GM12865 (cell line): ENCODE results near the gene C14orf132.

Experiments
- DNase-seq: peaks from one replicate; pipeline ENCODE4 v3.0.0; 2010; ENCODE audit warnings: low read depth
- H3K4me3 ChIP-seq: 2 replicates; pipeline ENCODE4 v1.5.1; 2011; ENCODE audit warnings: mild to moderate bottlenecking, low read depth, low read length, control low read depth
- CTCF ChIP-seq: IDR thresholded peaks from 2 replicates; pipeline ENCODE4 v1.5.1; 2011; ENCODE audit warnings: low read length, control low read depth, low read depth, inconsistent platforms; ENCODE audit not compliant: insufficient read depth; ENCODE audit errors: missing control alignments

Gene C14orf132

GRCh38 chr14:96050482-96050881, 11.3 kb downstream of the C14orf132 start:
- no peak for DNase-seq
- TF ChIP-seq CTCF: no peak
- no peak overlapping the region for H3K4me3 ChIP-seq

DNA sequence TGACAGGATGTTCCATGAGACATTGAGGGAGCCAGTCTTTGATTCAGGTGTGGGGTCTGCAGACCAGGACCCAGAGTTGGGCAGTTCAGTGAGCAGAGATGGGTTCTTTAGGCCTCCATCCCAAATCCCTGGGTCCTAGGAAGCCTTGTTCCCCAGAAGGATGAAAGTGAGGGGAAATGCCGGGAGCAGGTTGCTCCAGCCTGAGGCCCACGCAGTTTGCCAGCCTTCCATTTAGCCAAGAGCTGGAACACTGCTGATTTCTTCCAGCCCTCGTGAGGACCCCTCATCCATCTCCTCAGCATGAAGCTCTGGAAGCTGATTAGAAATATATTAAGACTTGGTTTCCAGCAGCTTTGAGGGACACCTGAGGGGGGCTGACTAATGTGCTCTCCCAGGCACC, 12.1 kb downstream of the C14orf132 start:
- H3K4me3 ChIP-seq: no peak overlapping the region
- no peak for DNase-seq
- no peak for TF ChIP-seq CTCF

- TF ChIP-seq CTCF: peak; percentile 50
- peak; percentile 58 for DNase-seq
- H3K4me3 ChIP-seq: no peak overlapping the region
These were observed 12.7 kb downstream of the C14orf132 start for GRCh38 chr14:96051642-96052540.

DNA sequence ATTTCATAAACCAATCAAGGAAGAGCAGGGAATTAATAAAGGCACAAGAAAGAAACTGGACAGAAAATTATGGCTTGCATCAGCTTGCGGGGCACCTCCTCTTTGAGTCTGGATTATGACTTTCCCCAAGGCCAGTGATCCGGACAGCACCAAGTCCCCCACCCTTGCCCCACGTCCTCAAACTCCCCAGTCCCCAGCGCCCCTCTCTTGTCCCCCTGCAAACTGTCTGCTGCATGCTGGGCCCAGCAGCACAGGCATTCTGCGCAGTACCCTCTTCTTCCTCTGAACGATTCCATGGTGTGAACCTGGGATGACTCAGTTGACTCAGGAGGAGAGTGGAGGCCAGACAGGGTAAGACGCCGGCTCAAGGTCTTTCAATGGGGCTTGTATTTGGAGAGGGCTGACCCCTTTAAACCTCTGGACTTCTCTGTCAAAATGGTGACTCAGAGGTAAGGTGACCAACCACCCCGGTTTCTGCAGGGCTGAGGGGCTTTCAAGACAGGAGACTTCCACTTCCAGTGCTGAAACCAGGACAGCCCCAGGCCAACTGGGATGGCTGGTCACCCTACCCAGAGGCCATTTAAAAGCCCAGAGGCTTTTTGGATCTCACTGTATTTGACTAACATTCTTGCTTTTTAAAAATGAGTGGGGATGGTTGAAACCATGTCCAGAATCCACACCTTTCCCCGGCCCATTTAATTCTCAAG, 13.5 kb downstream of the C14orf132 start:
- no peak overlapping the region for H3K4me3 ChIP-seq
- no peak for DNase-seq
- TF ChIP-seq CTCF: no peak

DNA sequence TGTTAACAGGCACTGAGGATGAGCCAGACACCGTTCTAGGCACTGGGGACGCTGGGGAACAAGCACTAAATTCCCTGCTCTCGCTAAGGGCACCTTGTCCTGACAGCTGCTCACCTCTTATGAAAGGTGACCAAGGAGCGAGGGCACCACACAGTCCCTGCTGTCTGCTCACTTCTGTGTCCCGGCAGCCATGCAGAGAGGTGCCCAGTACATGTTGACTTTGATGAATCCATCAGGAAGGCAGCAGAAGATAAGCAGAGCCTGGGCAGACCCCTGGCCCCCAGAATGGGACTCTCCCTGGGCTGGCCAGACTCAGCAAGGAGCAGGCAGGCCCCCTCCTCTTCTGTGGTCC, 14.1 kb downstream of the C14orf132 start:
- TF ChIP-seq CTCF: no peak
- no peak for DNase-seq

GRCh38 chr14:96053600-96054381, 14.6 kb downstream of the C14orf132 start:
- TF ChIP-seq CTCF: no peak
- DNase-seq: no peak
- H3K4me3 ChIP-seq: no peak overlapping the region

More for the DNA sequence above, 14.1 kb downstream of the C14orf132 start:
- H3K4me3 ChIP-seq: no peak overlapping the region
